ENCODE data around the gene ROBO4. TPM values are rescaled to one million over a fixed set of nuclear protein-coding genes. Genes with fewer than 3 reads are reported as not detected.

Gene ROBO4
- total and polyA plus RNA-seq, 9 of the 15 experiments (the other 6 are each of a cell fraction or from before 2014, with no cell fraction given): not detected

- TF ChIP-seq POLR2G (IDR thresholded peaks at IDR 0.05; ENCODE audit: low read depth, low read length): no peak
- TF ChIP-seq TRIM24 (IDR thresholded peaks at IDR 0.05): no peak
- TF ChIP-seq HNRNPL (IDR thresholded peaks at IDR 0.05; ENCODE audit: low read depth, low read length): no peak
- no peak for TF ChIP-seq BRD4 (IDR thresholded peaks at IDR 0.05)
These were observed 39.8 kb upstream of the ROBO4 start (continued) for GRCh38 chr11:124937336-124937935.

DNA sequence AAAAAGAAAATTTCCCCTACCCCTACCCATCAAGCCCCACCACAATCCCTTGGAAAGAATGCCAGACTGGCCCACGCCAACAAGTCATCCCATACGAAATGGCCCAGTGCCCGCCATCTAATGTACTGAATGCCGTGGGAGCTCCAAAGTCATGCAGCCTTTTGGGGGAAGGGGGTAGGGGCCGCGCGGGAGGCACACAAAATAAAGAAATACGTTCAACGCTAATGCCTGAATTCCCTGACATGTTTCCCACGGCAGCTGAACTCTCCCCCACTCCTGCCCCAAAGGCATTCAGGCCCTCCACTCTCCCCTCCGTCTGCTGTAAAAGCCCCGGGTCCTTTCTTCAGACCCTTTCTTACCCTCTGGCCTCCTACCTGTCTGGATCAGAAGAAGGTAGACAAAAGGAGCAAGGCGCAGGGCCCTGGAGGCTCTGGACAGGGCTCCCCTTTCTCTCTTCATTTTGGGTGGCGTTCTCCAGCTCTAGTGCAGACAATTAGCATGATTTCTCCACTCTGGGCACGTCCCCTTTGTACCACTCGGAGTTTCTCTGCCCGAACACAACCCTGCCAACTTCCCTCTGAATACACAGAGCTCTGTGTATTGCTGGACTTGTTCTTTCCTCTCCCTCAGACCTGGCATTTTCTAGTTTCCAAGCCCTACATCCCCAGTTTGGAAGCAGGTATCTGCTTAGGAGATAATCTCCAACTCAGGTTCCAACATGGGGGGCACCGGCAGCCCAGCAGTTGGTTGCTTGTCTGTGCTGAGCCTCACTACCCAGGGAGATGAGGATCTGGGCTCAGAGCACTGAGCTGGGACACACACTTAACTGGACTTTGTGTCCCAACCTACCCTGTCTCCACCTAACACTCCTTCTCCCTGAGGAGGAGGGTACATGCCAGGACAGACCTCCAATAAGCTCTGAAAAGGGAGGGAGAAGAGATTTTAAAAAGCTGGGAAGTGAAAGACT, 38.2 kb upstream of the ROBO4 start, which contains the start of gene HEPACAM:
Gene HEPACAM, minus strand, starts transcription at position 500 of the 967 bp plus-strand sequence. Its CDS starts 41 bp downstream, at position 459.
- in situ Hi-C loops (cut with MboI) (no loop called here), intact Hi-C loops (cut with micrococcal nuclease) (no loop called here)
- H4K20me1 ChIP-seq (replicated peaks; ENCODE audit: control insufficient read depth, insufficient read depth, low read length): no peaks in the 10 kb centered on the region
- no peak within 1 kb of the TSS for H3K4me3 ChIP-seq
- H3K36me3 ChIP-seq (ENCODE audit: control insufficient read depth, insufficient read depth, low read length): no peaks in the 10 kb centered on the region
- no peaks in the 10 kb centered on the region for H3K4me1 ChIP-seq (replicated peaks in 1 of 2; ENCODE audit: control insufficient read depth in 2 of 2, insufficient read depth in 2 of 2, low read length in 2 of 2)
- no peak within 1 kb of the TSS for H2AFZ ChIP-seq (ENCODE audit: low read depth, low read length)
- no TSS peak for BruUV-seq (replicated peaks)
- ATAC-seq (no peak), FAIRE-seq (no peak), DNase-seq (ENCODE audit: extremely low read depth in 1 of 4, low spot score in 3 of 4) (no peak)
- no peaks in the 10 kb centered on the region for H3K9me1 ChIP-seq (ENCODE audit: control insufficient read depth, insufficient read depth, low read length)
- H3K79me2 ChIP-seq (ENCODE audit: control insufficient read depth, insufficient read depth, low read length): no peaks in the 10 kb centered on the region
- no peak within 1 kb of the TSS for H3K27ac ChIP-seq (ENCODE audit: extremely low read depth, low read depth, low read length)
- ChIA-PET CTCF (ENCODE audit: low intra/inter-chr PET ratio) (no interaction called here), POLR2A (interaction anchor here (0.6 kb wide), 2 partner anchors 176 to 318 kb away, joined by 3 read pairs; partner anchors contain the start of gene TMEM218)
- 4% methylated on average over 17 of the region's 18 CpGs for WGBS (ENCODE audit: insufficient coverage, low coverage, missing lambda C conversion rate)
- H3K9me3 ChIP-seq (replicated peaks; ENCODE audit: control insufficient read depth, insufficient read depth, low read depth, low read length): no peaks in the 10 kb centered on the region
- H3K4me2 ChIP-seq (ENCODE audit: insufficient read depth, low read length): no peak within 1 kb of the TSS
- H3K27me3 ChIP-seq (ENCODE audit: control insufficient read depth in 2 of 2, insufficient read depth in 2 of 2, low read length in 2 of 2): peaks cover 23 to 31% of the 10 kb centered on the region in 2 experiments; a peak in 4 of 5 replicates
- no peak for TF ChIP-seq CBFB (CRISPR knock-in tag; IDR thresholded peaks at IDR 0.05)
- no peak for TF ChIP-seq ZNF507 (tag; conservative IDR thresholded peaks at IDR 0.05)
- TF ChIP-seq JUNB (CRISPR knock-in tag; conservative IDR thresholded peaks at IDR 0.05): no peak
- no peak for TF ChIP-seq SREBF1 (IDR thresholded peaks at IDR 0.05; ENCODE audit: borderline replicate concordance, low read depth, low read length)
- TF ChIP-seq OTX1 (CRISPR knock-in tag; IDR thresholded peaks at IDR 0.05): no peak
- H3K9ac ChIP-seq (ENCODE audit: insufficient read depth in 1 of 2, low read depth in 2 of 2, low read length in 2 of 2): no peak within 1 kb of the TSS

All from K562 (cell line).